BLaER1 treated with 17β-estradiol and CSF1 and Interleukin-3, amounts not matched to agents 10 nM and 100 nM (cell line): ENCODE results near the gene CHURC1.
A peak's percentile ranks its signal among the peaks of the same experiment; 100 is the strongest.

Experiments used
- H3K27ac ChIP-seq, 11 experiments: shearing (Covaris generic); formaldehyde crosslinking; 2 replicates each; pipeline ENCODE4 v1.8.1; 2022
- H3K27me3 ChIP-seq, 11 experiments: shearing (Covaris generic); formaldehyde crosslinking; 2 replicates each; pipeline ENCODE4 v1.8.1; 2022
- H3K36me3 ChIP-seq, 11 experiments: shearing (Covaris generic); formaldehyde crosslinking; 2 replicates each; pipeline ENCODE4 v1.8.1; 2022
- H3K4me1 ChIP-seq, 10 experiments: shearing (Covaris generic); formaldehyde crosslinking; 2 replicates each; pipeline ENCODE4 v1.8.1; 2022
- H3K4me2 ChIP-seq, 11 experiments: shearing (Covaris generic); formaldehyde crosslinking; 2 replicates each; pipeline ENCODE4 v1.8.1; 2022
- H3K4me3 ChIP-seq, 10 experiments: shearing (Covaris generic); formaldehyde crosslinking; 2 replicates each; pipeline ENCODE4 v1.8.1; 2022
- H3K9ac ChIP-seq, 11 experiments: shearing (Covaris generic); formaldehyde crosslinking; 2 replicates each; pipeline ENCODE4 v1.8.1; 2022
- H3K9me3 ChIP-seq, 11 experiments: shearing (Covaris generic); formaldehyde crosslinking; replicated peaks in 1 of 11; 2 replicates each; pipeline ENCODE4 v1.8.1; 2022
- H4K20me1 ChIP-seq, 11 experiments: shearing (Covaris generic); formaldehyde crosslinking; 2 replicates each; pipeline ENCODE4 v1.8.1; 2022
- Cebpa-rat ChIP-seq, 11 experiments: shearing (Covaris generic); IDR thresholded peaks; 2 replicates each; pipeline ENCODE4 v1.8.1; 2022

CHURC1 gene

DNA sequence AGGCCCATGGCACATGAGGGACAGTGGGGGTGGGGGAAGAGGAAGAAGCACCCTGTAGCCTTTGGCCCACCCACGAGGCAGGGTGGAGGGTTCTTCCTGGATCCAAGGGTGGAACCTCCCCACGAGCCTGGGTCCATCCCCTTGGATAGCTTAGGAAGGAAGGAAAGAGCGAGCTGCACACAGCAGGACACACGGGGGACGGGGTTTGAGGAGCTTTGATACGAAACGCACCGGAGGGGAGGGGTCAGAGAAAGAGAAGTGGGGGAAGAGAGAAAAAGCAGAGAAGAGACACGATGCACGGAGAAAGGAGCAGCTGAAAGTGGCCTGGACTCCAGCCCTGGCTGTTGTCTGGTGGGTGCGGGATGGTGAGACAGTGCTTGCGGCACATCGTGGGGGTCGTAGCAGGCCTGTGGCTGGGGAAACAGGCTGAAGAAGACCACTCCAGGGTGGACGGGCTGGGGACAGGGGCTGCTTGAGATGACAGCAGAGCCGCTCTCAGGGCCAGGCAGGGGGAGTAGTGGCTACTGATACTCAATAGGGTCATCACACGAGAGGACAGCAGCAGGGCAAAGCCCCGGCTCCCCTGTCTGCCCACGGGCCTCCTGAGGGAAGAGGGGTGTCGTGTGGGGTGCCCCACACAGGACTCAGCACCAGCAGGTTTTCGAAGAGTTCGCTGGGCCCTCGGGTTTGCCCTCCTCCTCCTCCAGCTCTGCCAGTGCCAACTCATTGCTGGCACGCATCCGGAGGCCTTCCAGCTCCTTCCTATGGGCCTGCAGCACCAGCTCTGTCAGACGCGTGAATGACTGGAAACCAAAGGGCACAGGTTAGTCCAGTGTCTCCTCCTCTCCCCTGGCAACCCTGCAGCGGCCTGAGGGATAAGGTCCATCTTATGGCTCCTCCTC lies 33.7 kb downstream of the CHURC1 start:
- no peak overlapping the region for H3K4me3 ChIP-seq
- H3K27me3 ChIP-seq: no peaks in the 10 kb centered on the region
- H3K4me2 ChIP-seq: no peak overlapping the region
- TF ChIP-seq Cebpa-rat (IDR thresholded peaks at IDR 0.05): no peak
- peaks cover 28 to 37% (median 32%) of the 10 kb centered on the region in 10 experiments for H3K4me1 ChIP-seq
- H4K20me1 ChIP-seq: peaks cover 0 to 63% (median 13%) of the 10 kb centered on the region in 11 experiments; a peak in 12 of 22 replicates
- peaks cover 50 to 88% (median 80%) of the 10 kb centered on the region in 11 experiments for H3K36me3 ChIP-seq
- no peaks in the 10 kb centered on the region for H3K9me3 ChIP-seq
- no peak overlapping the region for H3K9ac ChIP-seq
- no peak overlapping the region for H3K27ac ChIP-seq

DNA sequence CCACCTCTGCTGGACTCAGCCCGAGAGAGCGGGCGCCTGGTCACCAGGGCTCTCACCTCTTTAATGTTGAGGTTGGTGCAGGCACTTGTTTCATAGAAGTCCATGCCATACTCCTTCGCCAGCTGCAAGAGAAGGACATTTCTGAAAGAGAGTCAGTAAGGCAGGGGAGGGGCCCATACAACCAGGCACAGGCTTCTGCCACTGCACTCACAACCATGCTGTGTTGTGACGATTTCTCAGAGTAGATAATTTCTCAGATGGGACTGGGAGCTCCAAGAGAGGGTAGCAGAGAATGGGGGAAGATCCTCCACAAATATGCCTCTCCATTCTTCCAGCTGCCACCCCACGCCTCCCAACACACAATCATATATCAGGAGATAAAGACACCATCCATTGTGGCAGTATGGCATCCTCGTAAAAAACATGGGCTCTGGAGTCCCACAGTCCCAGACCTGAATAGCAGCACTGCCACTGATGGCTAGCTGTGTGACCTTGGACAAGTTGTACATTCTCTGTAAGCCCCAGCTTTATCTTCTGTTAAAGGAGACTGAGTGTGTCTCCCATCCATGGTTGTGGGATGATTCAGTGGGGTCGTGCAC lies 34.5 kb downstream of the CHURC1 start:
- H4K20me1 ChIP-seq: peaks cover 0 to 56% (median 6%) of the 10 kb centered on the region in 11 experiments; a peak in 9 of 22 replicates
- no peak for TF ChIP-seq Cebpa-rat (IDR thresholded peaks at IDR 0.05)
- no peak overlapping the region for H3K4me2 ChIP-seq
- H3K4me3 ChIP-seq: no peak overlapping the region
- H3K9ac ChIP-seq: no peak overlapping the region
- H3K9me3 ChIP-seq: no peaks in the 10 kb centered on the region
- H3K27ac ChIP-seq: no peak overlapping the region
- peaks cover 50 to 86% (median 76%) of the 10 kb centered on the region in 11 experiments for H3K36me3 ChIP-seq
- no peaks in the 10 kb centered on the region for H3K27me3 ChIP-seq
- H3K4me1 ChIP-seq: peaks cover 28 to 37% (median 29%) of the 10 kb centered on the region in 10 experiments

DNA sequence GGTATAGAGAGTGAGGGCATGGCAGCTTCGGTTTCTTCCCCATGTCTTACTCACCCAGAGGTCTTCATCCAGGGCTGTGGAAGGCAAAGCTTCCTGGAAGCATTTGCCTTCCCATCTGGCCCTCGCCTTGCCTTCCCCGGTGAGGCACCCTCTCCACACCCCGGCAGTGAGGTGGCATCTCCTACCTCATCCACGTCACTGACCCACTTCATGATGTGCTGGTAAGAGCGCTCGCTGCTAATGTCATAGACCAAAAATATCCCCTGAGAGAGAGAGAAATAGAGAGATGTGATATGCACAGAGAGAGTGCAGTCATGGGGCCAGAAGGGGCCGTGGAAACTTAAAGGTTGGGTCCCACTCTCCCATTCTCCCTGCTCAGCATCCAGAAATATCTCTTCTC lies 36.6 kb downstream of the CHURC1 start:
- Histone ChIP-seq H3K4me1 (peaks cover 19 to 40% (median 28%) of the 10 kb centered on the region in 10 experiments), H4K20me1 (peaks cover 0 to 50% (median 6%) of the 10 kb centered on the region in 11 experiments; a peak in 8 of 22 replicates), H3K36me3 (peaks cover 38 to 82% (median 69%) of the 10 kb centered on the region in 11 experiments), H3K4me2 (no peak overlapping the region), H3K9me3 (no peaks in the 10 kb centered on the region), H3K4me3 (no peak overlapping the region), H3K27ac (no peak overlapping the region), H3K27me3 (no peaks in the 10 kb centered on the region), H3K9ac (no peak overlapping the region)
- TF ChIP-seq Cebpa-rat (IDR thresholded peaks at IDR 0.05): no peak

DNA sequence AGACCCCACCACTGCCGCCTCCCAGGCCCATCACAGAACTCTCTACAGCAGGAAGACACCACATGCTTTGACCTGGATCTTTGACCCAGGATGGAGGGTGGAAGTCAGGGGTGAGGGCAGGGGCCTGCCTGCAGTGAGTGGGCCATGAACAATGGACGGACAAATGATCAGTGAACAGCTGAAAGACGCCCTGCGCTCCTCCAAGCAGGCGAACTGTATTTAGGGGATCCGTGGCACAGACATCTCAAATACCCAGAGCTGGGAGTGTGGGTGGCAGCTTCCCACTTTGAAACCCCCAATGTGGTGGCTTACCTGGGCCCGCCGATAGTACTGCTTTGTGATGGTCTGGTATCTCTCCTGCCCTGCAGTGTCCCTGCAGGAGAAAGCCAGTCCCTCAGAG lies 37.0 kb downstream of the CHURC1 start:
- Histone ChIP-seq H3K27me3 (no peaks in the 10 kb centered on the region), H3K9me3 (no peaks in the 10 kb centered on the region), H3K9ac (no peak overlapping the region), H3K27ac (no peak overlapping the region), H3K4me1 (peaks cover 19 to 40% (median 27%) of the 10 kb centered on the region in 10 experiments), H3K4me3 (no peak overlapping the region), H3K36me3 (peaks cover 34 to 81% (median 66%) of the 10 kb centered on the region in 11 experiments), H3K4me2 (peak overlapping the region in 1 of 11 experiments; percentile 81; a peak in 2 of 22 replicates), H4K20me1 (peaks cover 0 to 46% (median 6%) of the 10 kb centered on the region in 11 experiments; a peak in 8 of 22 replicates)
- no peak for TF ChIP-seq Cebpa-rat (IDR thresholded peaks at IDR 0.05)

DNA sequence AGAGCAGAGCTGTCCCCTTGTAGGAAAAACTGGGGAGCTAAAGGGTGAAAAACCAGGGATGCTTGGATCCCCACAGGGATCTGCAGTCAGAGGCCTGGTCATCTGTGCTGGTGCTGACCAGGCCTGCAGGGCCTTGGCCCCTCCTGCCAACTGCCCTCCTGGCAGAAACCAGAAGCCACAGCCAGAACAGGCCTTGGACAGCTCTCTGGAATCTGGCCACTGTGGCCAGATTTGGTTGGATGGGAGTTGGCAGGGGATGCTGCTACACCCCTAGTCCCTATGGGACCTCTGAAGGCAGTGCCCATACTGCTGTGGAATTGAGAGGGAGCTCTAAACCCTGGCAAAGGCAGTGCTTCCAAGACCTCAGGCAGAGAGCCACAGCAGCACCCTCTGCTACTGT lies 37.5 kb downstream of the CHURC1 start:
- H3K9ac ChIP-seq: no peak overlapping the region

DNA sequence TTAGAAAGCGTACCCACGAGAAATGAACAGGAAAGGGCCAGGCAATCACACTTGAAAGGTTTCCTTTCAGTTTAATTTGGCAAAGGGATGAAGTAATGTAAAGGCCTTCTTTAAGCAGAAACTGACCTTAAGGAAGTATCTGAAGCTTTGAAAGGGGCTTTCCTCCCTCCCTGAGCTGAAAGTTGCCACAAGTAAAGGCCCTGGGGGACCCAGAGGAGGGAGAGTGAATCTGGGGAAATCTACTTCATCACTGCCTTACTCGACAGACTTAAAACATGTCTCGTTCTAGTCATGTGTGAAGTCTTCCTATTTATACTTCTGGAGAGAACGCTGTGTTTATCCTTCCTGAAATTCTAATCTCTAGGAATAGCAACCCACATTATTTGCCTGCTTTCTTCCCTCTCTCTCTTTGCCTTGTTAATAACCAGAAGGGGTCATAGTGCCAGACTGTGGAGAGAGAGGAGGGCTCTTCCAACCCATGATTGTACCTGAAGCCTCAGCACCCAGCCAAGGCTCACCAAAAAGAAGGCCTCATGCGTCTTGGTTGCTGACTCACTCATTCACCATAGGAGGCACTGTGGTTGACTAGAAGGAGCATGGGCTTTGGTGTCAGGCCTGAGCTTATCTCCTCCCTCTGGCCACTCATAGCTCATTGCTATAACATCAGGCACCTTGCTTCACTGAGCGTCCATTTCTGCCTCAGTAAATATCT lies 38.5 kb downstream of the CHURC1 start:
- Histone ChIP-seq H3K4me1 (peaks cover 19 to 34% (median 25%) of the 10 kb centered on the region in 10 experiments), H3K9me3 (no peaks in the 10 kb centered on the region), H3K36me3 (peaks cover 27 to 77% (median 55%) of the 10 kb centered on the region in 11 experiments; a peak in 21 of 22 replicates), H3K27ac (peak overlapping the region in 10 of 11 experiments; percentile 4 to 60 (median 40); a peak in 16 of 22 replicates), H4K20me1 (peaks cover 0 to 38% (median 6%) of the 10 kb centered on the region in 11 experiments; a peak in 8 of 22 replicates), H3K9ac (peak overlapping the region in 6 of 11 experiments; percentile 7 to 51 (median 24); a peak in 5 of 22 replicates), H3K27me3 (no peaks in the 10 kb centered on the region), H3K4me3 (0 out of 20 replicates have a peak overlapping the region, but pooled peaks of 1 of the 10 experiments have one; percentile 13), H3K4me2 (peak overlapping the region; percentile 21 to 82 (median 65); a peak in 21 of 22 replicates)
- TF ChIP-seq Cebpa-rat (IDR thresholded peaks at IDR 0.05): no peak

More for the DNA sequence above, 37.5 kb downstream of the CHURC1 start:
- H3K9me3 ChIP-seq: no peaks in the 10 kb centered on the region
- H4K20me1 ChIP-seq: peaks cover 0 to 42% (median 6%) of the 10 kb centered on the region in 11 experiments; a peak in 8 of 22 replicates
- peak overlapping the region in 1 of 11 experiments; percentile 56; a peak in 1 of 22 replicates for H3K27ac ChIP-seq
- TF ChIP-seq Cebpa-rat (IDR thresholded peaks at IDR 0.05): no peak
- H3K36me3 ChIP-seq: peaks cover 30 to 78% (median 66%) of the 10 kb centered on the region in 11 experiments
- peak overlapping the region in 10 of 11 experiments; percentile 21 to 81 (median 64); a peak in 12 of 22 replicates for H3K4me2 ChIP-seq
- H3K4me1 ChIP-seq: peaks cover 19 to 36% (median 25%) of the 10 kb centered on the region in 10 experiments
- no peaks in the 10 kb centered on the region for H3K27me3 ChIP-seq
- no peak overlapping the region for H3K4me3 ChIP-seq

DNA sequence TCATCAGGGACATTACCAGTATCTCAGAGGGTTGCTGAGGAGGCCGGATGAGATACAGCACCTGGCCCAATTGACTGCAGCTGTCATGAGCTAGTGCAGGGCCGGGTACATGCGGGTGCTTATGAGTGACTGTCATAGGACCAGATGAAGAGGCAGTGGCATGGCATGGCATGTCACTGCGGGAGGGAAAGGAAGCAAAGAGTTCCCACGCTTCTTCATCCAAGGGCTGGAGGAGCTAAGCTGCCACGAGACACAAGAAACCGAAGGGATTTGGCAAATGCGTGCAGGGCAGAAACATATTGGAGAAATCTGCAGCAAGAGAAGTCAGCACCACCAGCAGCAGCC lies 39.0 kb downstream of the CHURC1 start:
- peak overlapping the region in 4 of 11 experiments; percentile 56 to 60 (median 60); a peak in 5 of 22 replicates for H3K27ac ChIP-seq
- no peak for TF ChIP-seq Cebpa-rat (IDR thresholded peaks at IDR 0.05)
- H3K4me2 ChIP-seq: peak overlapping the region in 8 of 11 experiments; percentile 41 to 82 (median 71); a peak in 16 of 22 replicates
- H3K27me3 ChIP-seq: no peaks in the 10 kb centered on the region
- peak overlapping the region in 1 of 11 experiments; percentile 26; a peak in 1 of 22 replicates for H3K9ac ChIP-seq
- H4K20me1 ChIP-seq: peaks cover 0 to 33% (median 6%) of the 10 kb centered on the region in 11 experiments; a peak in 8 of 22 replicates
- H3K9me3 ChIP-seq: no peaks in the 10 kb centered on the region
- no peak overlapping the region for H3K4me3 ChIP-seq
- H3K4me1 ChIP-seq: peaks cover 19 to 34% (median 25%) of the 10 kb centered on the region in 10 experiments
- H3K36me3 ChIP-seq: peaks cover 24 to 72% (median 50%) of the 10 kb centered on the region in 11 experiments; a peak in 21 of 22 replicates

DNA sequence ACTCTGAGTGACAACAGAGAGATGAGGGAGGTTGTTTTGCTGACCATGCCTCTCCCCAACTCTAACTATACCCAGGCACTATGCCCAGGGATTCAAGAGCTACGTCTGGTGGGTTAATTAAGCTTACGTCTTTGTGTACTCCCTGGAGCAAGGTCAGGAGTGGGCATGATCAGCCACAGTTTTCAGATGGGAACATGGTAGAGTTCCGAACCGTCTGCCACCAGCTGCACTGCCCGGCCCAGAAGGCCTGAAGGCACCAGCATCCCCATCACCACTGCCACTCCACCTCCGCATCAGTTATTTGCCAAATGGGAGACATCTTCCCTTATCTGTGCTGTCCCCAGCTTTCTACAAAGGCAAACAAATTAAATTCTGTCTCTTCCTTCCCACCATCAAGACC lies 39.4 kb downstream of the CHURC1 start:
- Histone ChIP-seq H3K4me2 (peak overlapping the region in 7 of 11 experiments; percentile 63 to 82 (median 74); a peak in 14 of 22 replicates), H3K9ac (no peak overlapping the region), H4K20me1 (peaks cover 0 to 31% (median 6%) of the 10 kb centered on the region in 11 experiments; a peak in 8 of 22 replicates), H3K4me3 (no peak overlapping the region), H3K9me3 (no peaks in the 10 kb centered on the region), H3K4me1 (peaks cover 19 to 34% (median 25%) of the 10 kb centered on the region in 10 experiments), H3K27ac (peak overlapping the region in 1 of 11 experiments; percentile 60; a peak in 1 of 22 replicates), H3K27me3 (no peaks in the 10 kb centered on the region), H3K36me3 (peaks cover 20 to 68% (median 46%) of the 10 kb centered on the region in 11 experiments; a peak in 21 of 22 replicates)
- TF ChIP-seq Cebpa-rat (IDR thresholded peaks at IDR 0.05): no peak
